ENCODE results near the gene LDLRAD4.

- TF ChIP-seq CTCF (IDR thresholded peaks at IDR 0.05; ENCODE audit: borderline replicate concordance, extremely low read depth, low read length, poor library complexity, severe bottlenecking): no peak
- no peak for TF ChIP-seq EZH2 (IDR thresholded peaks at IDR 0.05; ENCODE audit: borderline replicate concordance, low read depth, low read length, severe bottlenecking)
Observed at GRCh38 chr18:13544953-13545352, 326.4 kb downstream of the LDLRAD4 start.

All from DND-41 (cell line).